Lower lobe of right lung (tissue), 2 donors: ENCODE results near the gene ADAMTS16. TPM values are rescaled to one million over a fixed set of nuclear protein-coding genes. Genes with fewer than 3 reads are reported as not detected.

ENCODE experiments used
- ATAC-seq, 2 donors: fragments of 200-7000 bp; cut with Tn5 transposase; one replicate each; pipeline ENCODE4 v1.9.1; 2020 to 2022; ENCODE audit warnings: mild to moderate bottlenecking in 2 of 2, moderate library complexity in 2 of 2
- DNase-seq: peaks from one replicate; pipeline ENCODE4 v3.0.0-alpha.2; 2020
- H3K27ac ChIP-seq: fragments of 200-600 bp; one replicate; pipeline ENCODE4 v1.8.0; 2022
- H3K27me3 ChIP-seq: fragments of 200-600 bp; one replicate; pipeline ENCODE4 v1.8.0; 2022; ENCODE audit warnings: low read depth
- H3K36me3 ChIP-seq: fragments of 200-600 bp; one replicate; pipeline ENCODE4 v1.8.0; 2022; ENCODE audit warnings: mild to moderate bottlenecking
- H3K4me1 ChIP-seq: fragments of 200-600 bp; one replicate; pipeline ENCODE4 v1.8.0; 2022
- H3K4me3 ChIP-seq: fragments of 200-600 bp; one replicate; pipeline ENCODE4 v1.8.0; 2022; ENCODE audit warnings: mild to moderate bottlenecking
- H3K9me3 ChIP-seq: fragments of 200-600 bp; one replicate; pipeline ENCODE4 v1.8.0; 2022
- CTCF ChIP-seq: fragments of 200-600 bp; IDR thresholded peaks from one replicate; pipeline ENCODE4 v1.8.0; 2022; ENCODE audit warnings: antibody characterized with exemption, mild to moderate bottlenecking
- intact Hi-C: fragments of 100-400 bp; cut with DNase I; formaldehyde crosslinking; loops from one replicate; pipeline ENCODE4 v1.11.0; 2022
- total RNA-seq: library from RNA; stranded (reverse); fragmentation: NEBNext Ultra II Directional; extraction: Animal tissue kit (Norgen Biotek cat#: 25700); gene quantifications from one replicate; pipeline ENCODE4 v1.2.1, GENCODE V29; 2021
- donor health status: DM: no; HTN: yes; CAD: no; lungs with severe emphysema.

Gene ADAMTS16
- total RNA-seq, 1 donor from 2014 or later: 1.1 TPM

- intact Hi-C loops: no loop called here
- no peaks in the 10 kb centered on the region for H3K9me3 ChIP-seq
- DNase-seq (peak; percentile 73), ATAC-seq (peak; percentile 91 to 96)
- no peaks in the 10 kb centered on the region for H3K27me3 ChIP-seq
- TF ChIP-seq CTCF: no peak
- no peak overlapping the region for H3K27ac ChIP-seq
- peaks cover 6% of the 10 kb centered on the region for H3K4me1 ChIP-seq
- H3K4me3 ChIP-seq: peak overlapping the region; percentile 26
- no peaks in the 10 kb centered on the region for H3K36me3 ChIP-seq
Measured at GRCh38 chr5:5270958-5271785, 131.0 kb downstream of the ADAMTS16 start.

GRCh38 chr5:5271786-5272321 is 131.7 kb downstream of the ADAMTS16 start:
- H3K4me1 ChIP-seq: peaks cover 6% of the 10 kb centered on the region
- ATAC-seq: peak in 1 of 2 donors; percentile 20
- no peak for DNase-seq
- H3K27me3 ChIP-seq: no peaks in the 10 kb centered on the region
- H3K27ac ChIP-seq: no peak overlapping the region
- no peaks in the 10 kb centered on the region for H3K9me3 ChIP-seq
- no peak for TF ChIP-seq CTCF
- no peaks in the 10 kb centered on the region for H3K36me3 ChIP-seq
- intact Hi-C loops: no loop called here
- peak overlapping the region; percentile 26 for H3K4me3 ChIP-seq

- DNase-seq (no peak), ATAC-seq (no peak)
- H3K4me3 ChIP-seq: no peak overlapping the region
- no peak overlapping the region for H3K27ac ChIP-seq
- intact Hi-C loops: no loop called here
- TF ChIP-seq CTCF: no peak
- no peaks in the 10 kb centered on the region for H3K27me3 ChIP-seq
- peaks cover 6% of the 10 kb centered on the region for H3K4me1 ChIP-seq
- no peaks in the 10 kb centered on the region for H3K9me3 ChIP-seq
- no peaks in the 10 kb centered on the region for H3K36me3 ChIP-seq
Measured at GRCh38 chr5:5273398-5273797, 133.3 kb downstream of the ADAMTS16 start.

- no peaks in the 10 kb centered on the region for H3K9me3 ChIP-seq
- ATAC-seq (no peak), DNase-seq (no peak)
- H3K27ac ChIP-seq: no peak overlapping the region
- no peak for TF ChIP-seq CTCF
- peaks cover 6% of the 10 kb centered on the region for H3K4me1 ChIP-seq
- H3K4me3 ChIP-seq: no peak overlapping the region
- intact Hi-C loops: no loop called here
- H3K36me3 ChIP-seq: no peaks in the 10 kb centered on the region
- no peaks in the 10 kb centered on the region for H3K27me3 ChIP-seq
Measured at GRCh38 chr5:5273976-5274375, 133.8 kb downstream of the ADAMTS16 start.

DNA sequence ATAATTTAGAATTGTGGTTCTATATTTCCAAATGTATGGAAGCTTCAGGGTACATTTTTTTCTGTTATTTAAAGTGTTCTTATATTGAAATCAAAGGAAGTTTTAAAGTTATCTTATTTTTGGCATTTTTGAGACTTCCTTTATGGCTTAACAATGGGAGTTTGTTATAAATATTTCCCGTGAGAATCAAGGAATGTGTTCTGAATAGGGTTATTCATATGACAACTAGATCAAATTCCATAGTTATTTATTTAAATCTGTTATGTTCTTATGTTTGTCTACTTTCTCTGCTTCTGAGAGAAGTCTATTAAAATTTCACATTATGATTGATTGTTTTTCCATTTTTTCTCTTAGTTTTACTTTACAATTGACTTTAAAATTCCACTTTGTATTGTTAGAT is 135.1 kb downstream of the ADAMTS16 start:
- H3K27ac ChIP-seq: no peak overlapping the region
- ATAC-seq (no peak), DNase-seq (no peak)
- intact Hi-C loops: no loop called here
- H3K27me3 ChIP-seq: no peaks in the 10 kb centered on the region
- H3K4me1 ChIP-seq: peaks cover 6% of the 10 kb centered on the region
- H3K36me3 ChIP-seq: no peaks in the 10 kb centered on the region
- no peak overlapping the region for H3K4me3 ChIP-seq
- H3K9me3 ChIP-seq: no peaks in the 10 kb centered on the region
- no peak for TF ChIP-seq CTCF
